ENCODE results near the gene DPP10.

DPP10 gene

GRCh38 chr2:115807276-115807675 is 1364.8 kb downstream of the DPP10 start:
- DNase-seq, result no peak

DNA sequence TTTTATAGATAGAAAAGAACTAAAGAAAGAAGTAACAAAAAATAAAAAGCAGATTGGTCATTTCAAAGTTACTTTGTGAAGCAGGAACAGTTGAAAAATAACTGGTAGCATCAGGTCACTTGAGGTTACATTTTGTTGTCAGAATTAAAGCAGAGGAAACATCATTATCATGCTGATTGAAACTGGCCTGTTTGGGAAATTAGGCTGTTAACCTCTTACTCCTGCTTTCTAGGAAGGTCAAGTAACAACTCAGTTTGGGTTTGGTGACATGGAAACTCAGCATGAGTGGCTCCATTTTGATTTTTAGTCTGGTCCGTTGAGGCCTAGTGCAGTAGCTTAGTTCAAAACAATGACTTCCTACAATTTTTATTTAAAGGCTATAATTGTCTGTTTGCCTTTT is 1383.5 kb downstream of the DPP10 start:
- no peak for DNase-seq

GRCh38 chr2:115833196-115833595 is 1390.8 kb downstream of the DPP10 start:
- no peak for DNase-seq

GRCh38 chr2:115838539-115838938 is 1396.1 kb downstream of the DPP10 start:
- no peak for DNase-seq

GRCh38 chr2:115842306-115842705 is 1399.9 kb downstream of the DPP10 start:
- no peak for DNase-seq

DNA sequence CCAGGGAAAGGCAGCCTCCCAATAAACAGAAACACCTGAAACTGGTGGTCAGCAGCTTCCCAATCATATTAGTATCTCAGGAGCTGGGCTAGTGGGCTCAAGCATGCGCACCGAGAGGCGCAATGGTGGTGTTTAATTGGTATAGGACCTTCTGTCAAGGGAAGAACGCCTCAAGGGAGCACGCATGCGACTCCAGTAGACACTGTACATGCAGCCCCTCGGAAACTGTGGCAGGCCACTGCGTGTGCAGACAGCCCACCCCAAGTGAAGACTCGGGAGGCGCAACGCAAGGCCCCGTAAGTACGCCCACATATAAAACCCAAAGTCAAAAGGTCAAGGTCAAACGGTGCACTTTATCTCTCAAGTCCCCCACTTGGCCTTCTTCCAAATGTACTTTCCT is 1405.8 kb downstream of the DPP10 start:
- no peak for DNase-seq

DNA sequence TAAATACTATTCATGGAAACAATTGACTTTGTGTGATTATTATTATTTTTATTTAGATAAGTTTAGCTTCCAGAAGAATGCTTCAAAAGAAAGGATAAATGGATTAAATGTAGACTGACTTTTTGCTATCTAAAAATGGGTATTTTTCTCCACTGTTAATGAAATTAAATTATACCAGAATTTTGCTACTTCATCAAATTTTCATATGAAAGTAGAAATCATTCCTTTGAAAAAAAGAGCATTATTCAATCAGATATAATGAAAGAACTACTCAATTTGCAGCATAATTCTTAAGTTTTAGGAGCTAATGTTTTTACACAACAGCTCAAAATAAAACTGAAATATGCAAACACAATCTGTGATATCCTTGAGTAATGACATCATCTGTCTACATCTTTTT is 1424.6 kb downstream of the DPP10 start:
- DNase-seq, result no peak

GRCh38 chr2:115874427-115874826 is 1432.0 kb downstream of the DPP10 start:
- no peak for DNase-seq

GRCh38 chr2:115880558-115880957 is 1438.1 kb downstream of the DPP10 start:
- DNase-seq, result no peak

DNA sequence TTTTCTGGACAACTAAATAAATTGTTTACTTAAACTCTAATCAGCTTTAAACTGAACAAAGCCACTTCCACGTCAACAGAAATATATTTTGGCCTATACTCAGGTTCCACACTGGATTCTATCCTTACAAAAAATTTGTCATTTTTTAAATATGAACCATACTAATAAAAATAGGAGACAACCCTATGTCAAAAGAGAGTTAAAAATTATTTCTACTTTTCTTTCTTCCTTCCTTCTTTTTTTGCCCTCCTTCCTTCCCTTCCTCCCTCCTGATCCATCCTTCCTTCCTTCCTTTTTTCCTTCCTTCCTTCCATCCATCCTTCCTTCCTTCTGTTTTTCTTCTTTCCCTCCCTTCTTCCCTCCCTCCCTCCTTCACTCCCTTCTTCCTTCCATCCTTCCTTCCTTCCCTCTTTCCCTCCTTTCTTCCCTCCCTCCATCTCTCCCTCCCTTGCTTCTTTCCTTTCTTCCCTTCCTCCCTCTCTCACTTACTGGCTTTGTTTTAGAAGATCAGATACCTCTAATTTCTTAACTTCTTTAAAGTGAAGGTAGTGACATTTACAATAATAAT is 1444.9 kb downstream of the DPP10 start:
- no peak for DNase-seq
